Fibroblast of skin of left biceps (primary cell): ENCODE data around the gene ZDHHC17.

ENCODE experiments used
- DNase-seq, 2 experiments: peaks; one replicate each; pipeline ENCODE4 v3.0.0-alpha.2; 2013; ENCODE audit warnings: low read depth in 2 of 2

The ZDHHC17 gene

GRCh38 chr12:76878099-76878898 lies 114.4 kb downstream of the ZDHHC17 start:
- DNase-seq, result no peak

GRCh38 chr12:76878899-76879709 lies 115.2 kb downstream of the ZDHHC17 start, which contains the start of gene CSRP2:
Gene CSRP2, minus strand, starts transcription at chr12:76879019. Its CDS starts 12,759 bp downstream, at chr12:76866260.
- peak; percentile 81 to 85 for DNase-seq

DNA sequence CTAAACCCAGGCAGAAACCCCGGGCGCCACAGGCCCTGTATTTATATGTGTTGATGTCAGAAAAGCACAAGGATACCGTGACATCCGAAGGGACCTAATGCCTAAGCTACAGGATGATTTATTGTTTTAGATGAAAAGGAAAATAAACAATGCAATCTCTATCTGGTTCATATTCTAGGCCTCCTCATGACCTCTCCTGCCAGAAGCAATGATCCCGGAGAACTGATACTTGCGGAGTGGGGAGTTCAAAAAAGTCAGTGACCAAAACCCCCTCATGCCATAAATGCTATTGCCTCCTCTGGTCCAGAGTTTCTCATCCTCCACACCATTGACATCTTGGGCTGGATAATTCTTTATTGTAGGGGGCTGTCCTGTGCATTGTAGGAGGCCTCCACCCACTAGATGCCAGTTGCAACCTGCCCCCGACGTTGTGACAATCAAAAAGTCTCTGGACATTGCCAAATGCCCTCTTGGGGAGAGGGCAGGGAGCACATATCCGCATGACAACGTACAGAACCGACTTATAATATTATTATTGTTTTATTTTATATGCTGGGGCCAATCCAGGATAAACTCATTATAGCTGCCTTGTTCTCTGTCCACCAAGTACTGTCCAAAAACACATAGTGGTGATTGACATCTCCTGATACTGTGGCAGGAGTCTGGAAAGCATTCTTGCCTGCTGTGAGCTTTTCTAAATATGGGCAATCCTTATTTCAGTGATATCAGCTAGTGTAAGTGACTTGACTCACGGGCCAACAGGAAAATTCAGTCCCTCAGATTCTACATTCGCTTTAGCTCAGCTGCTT lies 116.0 kb downstream of the ZDHHC17 start:
- DNase-seq, result no peak

GRCh38 chr12:76880519-76881023 lies 116.7 kb downstream of the ZDHHC17 start:
- DNase-seq, result no peak

DNA sequence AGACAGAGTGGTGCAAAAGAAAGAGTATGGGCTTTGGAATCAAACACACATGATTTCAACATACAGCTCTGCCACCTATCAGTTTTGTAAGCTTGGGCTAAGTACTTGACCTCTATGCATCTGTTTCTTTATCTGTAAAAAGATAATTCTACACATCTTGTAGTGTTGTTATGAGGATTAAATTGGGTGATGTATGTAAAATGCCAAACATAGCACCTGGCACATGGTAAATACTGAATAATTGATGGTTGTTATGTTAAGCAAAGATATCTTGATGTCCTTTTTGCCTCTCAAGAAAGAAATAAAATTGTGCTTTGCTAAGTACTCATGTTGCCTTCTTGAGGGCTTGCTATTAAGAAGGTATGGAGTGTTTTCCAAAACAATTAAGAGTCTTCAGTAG lies 117.2 kb downstream of the ZDHHC17 start:
- DNase-seq, result no peak

DNA sequence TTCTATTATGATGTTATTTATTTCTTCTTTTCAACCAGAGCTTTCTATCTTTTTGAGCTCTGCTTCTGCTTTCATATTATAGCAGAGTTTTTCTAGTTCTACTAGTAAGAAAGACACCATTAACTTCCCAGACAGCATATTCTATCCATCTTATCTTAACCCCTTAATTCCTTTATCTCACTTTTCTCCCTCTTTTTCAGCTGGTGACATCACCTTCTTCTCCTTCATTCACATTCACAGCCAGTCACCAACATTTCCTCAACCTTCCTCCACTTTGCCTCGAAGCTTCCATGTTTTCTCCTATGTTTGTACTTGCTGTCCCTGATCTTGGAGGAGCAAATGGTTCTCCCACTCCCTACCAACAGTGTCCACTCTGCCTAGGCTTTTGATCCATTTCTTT lies 118.5 kb downstream of the ZDHHC17 start:
- no peak for DNase-seq

DNA sequence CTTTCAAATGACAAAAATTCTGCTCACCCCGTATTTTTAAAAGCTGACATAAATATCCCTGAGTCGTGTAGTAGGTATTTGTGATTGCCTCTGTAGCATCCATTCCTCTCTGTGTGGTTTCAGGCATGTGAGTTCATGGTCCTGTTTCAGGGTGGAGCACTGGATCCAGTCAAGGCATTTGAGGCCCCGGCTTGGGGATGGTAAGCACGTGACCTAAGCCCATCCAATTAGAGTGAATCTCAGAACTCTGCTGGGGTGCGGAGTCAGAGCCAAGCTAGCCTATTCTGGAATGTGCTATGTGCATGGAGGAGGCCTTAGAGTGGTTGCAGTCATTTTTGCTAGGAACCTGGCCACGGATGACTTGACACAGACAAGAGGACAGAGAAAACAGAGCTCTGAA lies 119.2 kb downstream of the ZDHHC17 start:
- peak; percentile 78 for DNase-seq

DNA sequence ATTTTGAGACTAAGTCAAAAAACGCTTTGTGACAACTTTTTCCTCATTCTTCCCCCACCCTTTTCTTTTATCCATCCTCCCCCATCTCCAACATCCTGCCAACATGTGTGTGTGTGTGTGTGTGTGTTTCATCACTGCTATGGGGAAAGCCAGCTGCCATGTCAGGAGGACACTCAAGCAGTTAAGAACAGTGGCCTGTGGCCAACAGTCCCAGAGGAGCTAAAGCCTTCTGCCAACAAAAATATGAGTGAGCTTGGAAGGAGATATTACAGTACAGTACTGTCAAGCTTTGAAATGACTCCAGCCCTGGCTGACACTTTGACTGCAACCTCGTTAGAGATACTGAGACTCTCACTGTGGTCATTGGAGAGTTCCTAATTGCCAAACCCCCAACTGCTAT lies 119.9 kb downstream of the ZDHHC17 start:
- no peak for DNase-seq

GRCh38 chr12:76888775-76889174 lies 124.9 kb downstream of the ZDHHC17 start:
- no peak for DNase-seq

- DNase-seq, result no peak
Observed at GRCh38 chr12:76890151-76891143, 126.5 kb downstream of the ZDHHC17 start.

DNA sequence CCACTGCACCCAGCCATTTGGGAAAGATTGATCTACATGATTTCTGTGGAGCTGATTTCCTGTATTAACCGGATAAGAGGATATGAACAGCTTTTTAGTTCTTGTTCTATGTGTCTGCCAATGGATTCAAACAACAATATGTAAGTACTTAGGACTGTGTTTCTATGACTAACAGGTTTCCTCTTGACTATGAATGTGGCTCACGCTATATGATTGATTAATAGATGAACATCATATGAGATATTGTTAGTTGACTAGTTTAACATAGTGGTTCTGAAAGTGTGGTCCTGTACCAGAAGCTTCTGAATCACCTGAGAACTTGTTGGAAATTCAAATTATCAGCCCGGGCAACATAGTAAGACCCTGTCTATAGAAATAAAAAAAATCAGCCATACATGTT lies 127.7 kb downstream of the ZDHHC17 start:
- DNase-seq, result no peak

DNA sequence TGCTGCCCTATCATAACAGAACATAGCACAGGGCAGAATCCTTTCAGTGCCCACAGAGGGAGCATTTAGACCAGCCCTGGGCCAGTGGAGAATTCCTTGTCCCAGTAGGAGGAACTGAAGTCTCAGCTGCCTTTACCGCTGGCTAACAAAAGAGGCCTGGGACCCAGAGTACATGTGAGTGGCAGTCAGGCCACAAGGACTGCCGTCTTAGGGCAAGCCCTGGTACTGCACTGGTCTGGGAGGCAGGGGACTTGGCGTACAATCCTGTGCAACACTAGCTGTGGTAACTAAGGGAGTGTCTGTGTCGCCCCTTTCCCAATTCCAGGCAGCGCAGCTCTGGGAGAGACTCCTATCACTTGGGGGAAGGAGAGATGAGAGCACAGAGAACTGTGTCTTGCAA lies 131.9 kb downstream of the ZDHHC17 start:
- no peak for DNase-seq

DNA sequence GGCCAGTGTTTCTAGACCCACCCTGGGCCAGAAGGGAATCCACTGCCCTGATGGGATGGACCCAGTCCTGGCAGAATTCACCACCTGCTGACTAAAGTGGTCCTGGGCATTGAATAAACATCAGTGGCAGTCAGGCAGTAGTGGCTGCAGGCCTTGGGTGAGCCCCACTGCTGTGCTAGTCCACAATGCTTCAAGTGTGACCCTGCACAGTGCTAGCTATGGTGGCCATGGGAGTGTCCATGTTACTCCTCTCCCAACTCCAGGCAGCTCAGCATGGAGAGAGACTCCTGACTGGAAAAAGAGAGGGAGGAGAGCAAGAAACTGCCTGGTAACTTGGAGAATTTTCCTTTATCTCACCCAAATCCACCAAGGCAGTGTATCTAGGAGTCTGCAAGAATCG lies 132.4 kb downstream of the ZDHHC17 start:
- no peak for DNase-seq

DNA sequence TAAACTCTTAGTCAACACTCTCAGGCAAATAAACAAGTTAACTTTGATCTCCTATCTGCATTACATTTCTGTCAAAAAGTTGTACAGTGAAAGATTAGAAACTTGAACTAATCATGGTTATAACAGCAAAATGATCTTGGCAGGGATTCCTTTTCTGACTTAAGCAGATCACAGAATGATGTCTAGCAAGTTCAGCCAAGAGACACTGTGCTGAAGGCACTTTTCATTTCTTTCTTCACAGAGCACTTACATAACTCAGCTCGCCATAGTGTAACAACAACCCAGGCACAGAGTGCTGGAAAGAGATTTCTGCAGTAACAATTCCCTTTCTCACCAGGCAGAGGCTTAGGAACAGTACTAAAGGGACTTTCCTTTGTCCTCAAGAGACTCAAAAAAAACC lies 134.5 kb downstream of the ZDHHC17 start:
- DNase-seq, result no peak

GRCh38 chr12:76899522-76899921 lies 135.6 kb downstream of the ZDHHC17 start:
- DNase-seq, result no peak

DNA sequence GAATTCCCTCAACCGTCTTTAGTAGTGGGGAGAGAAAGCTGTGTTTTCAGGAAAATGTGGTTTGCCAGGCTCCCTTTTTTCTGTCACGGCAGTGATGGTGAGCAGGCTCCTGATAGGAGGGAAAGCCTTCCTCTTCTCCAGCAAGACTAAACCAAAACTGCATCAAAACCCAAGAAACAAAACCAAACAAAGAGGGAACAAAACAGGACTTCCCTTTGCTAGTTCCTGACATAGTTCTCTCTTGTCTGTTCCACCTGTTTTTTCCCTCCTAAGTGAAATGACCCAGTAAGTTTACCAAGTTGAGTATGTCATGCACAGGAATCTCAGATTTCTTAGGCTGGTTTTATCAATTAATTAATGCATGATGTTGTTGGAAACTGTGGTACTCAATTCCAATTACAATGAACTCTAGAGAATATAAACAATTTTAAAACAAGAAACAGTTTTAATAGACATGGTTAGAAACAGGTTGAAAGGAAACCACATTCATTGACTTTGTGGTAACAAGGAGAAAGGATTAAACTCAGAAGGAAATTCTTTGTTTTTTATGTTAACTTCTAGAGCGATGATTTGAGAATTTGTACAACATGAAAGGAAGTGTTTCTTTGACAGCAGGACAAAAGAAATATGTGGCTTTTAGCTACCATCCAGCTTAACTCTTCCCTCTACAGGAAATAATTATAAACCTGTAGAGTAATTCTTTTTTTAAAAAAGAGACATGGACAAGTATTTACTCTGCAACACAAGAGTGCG lies 137.9 kb downstream of the ZDHHC17 start:
- no peak for DNase-seq
